Endometrium (tissue), 2 donors: Measurements from ENCODE around the gene B3GNT4.
"Not testable (repeated sequence)": the region's sequence is repeated elsewhere in the genome, so short reads cannot be mapped to it uniquely, and the experiment has no call there.

Source experiments
- FAIRE-seq: peaks from 2 replicates; lab custom pipeline; 2012; peaks lifted over from hg19 to GRCh38; lab: Jason Lieb, UNC
- donor health status: control.
- donor health status: control.

The B3GNT4 gene

GRCh38 chr12:122203301-122204166 lies at the start of gene B3GNT4:
Gene B3GNT4, plus strand, starts transcription at chr12:122203709. Its CDS starts 910 bp downstream, at chr12:122204619.
- no peak for FAIRE-seq

DNA sequence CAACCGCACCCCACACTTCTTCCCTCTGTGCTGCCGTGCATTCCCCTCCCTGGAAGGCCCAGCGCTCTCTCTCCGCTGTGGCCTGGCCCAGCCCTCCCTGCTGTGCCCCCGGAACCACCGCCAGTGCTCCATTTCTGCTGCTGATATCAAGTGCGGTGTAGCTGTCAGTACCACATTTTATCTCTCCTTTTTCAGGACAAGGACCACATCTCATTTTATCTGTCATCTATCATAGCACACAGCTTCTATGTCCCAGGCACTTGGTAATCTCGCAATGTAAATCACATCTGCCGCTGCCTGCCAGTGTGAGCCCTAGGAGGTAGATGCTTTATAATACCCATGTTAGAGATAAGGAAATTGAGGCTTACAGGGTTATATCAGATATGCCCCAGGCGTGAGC lies 47.8 kb upstream of the B3GNT4 start:
- no peak for FAIRE-seq

DNA sequence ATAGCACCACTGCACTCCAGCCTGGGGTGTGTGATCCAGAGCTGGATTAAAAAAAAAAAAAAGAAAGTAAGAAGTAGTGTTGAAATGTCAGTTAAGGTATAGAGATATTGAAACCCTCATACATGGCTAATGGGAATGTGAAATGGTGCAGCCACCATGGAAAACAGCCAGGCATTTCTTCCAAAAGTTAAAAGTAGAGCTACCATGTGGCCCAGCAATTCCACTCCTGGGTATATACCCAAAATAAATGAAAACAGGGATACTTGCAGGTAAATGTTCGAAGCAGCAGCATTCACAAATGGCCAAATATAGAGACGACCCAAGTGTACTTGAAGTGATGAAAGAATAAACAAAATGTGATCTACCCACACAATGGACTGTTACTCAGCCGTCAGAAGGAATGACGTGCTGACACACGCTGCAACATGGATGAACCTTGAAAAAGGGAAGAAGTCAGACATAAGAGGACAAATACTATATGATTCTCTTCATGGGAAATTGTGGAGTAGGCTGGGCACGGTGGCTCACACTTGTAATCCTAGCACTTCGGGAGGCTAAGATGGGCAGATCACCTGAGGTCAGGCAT lies 44.7 kb upstream of the B3GNT4 start:
- no peak for FAIRE-seq

- FAIRE-seq: no peak
These were observed 43.6 kb upstream of the B3GNT4 start for GRCh38 chr12:122159882-122160281.

- FAIRE-seq: no peak
These were observed 42.7 kb upstream of the B3GNT4 start for GRCh38 chr12:122160761-122161160.

DNA sequence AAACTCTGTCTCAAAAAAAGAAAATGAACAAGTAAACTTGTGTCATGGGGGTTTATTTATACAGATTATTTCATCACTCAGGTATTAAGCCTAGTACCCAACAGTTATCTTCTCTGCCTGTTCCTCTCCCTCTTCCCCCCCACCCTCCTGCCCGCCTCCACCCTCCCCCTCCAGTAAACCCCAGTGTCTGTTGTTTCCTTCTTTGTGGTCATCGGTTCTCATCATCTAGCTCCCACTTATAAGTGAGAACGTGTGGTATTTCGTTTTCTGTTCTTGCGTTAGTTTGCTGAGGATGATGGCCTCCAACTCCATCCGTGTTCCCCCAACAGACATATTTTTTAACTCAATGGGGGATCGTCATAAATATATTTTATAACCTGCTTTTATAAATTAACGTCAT lies 41.8 kb upstream of the B3GNT4 start:
- no peak for FAIRE-seq

DNA sequence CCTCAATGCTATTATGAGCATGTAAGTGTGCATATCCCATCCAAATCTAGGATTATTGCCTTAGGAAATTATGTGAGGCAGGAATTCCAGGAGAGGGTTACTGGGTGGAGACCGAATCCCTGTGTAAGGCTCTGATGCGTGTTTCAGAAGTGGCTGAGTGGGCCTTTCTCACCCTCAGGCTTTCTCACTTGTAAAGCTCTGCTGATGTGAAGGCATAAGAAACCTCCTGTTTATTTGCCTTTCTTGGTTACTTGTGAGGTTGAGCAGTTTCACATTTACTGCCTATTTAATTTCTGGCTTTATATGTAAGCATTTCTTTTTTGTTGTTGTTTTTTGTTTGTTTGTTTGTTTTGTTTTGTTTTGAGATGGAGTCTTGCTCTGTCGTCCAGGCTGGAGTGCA lies 40.5 kb upstream of the B3GNT4 start:
- FAIRE-seq: no peak

DNA sequence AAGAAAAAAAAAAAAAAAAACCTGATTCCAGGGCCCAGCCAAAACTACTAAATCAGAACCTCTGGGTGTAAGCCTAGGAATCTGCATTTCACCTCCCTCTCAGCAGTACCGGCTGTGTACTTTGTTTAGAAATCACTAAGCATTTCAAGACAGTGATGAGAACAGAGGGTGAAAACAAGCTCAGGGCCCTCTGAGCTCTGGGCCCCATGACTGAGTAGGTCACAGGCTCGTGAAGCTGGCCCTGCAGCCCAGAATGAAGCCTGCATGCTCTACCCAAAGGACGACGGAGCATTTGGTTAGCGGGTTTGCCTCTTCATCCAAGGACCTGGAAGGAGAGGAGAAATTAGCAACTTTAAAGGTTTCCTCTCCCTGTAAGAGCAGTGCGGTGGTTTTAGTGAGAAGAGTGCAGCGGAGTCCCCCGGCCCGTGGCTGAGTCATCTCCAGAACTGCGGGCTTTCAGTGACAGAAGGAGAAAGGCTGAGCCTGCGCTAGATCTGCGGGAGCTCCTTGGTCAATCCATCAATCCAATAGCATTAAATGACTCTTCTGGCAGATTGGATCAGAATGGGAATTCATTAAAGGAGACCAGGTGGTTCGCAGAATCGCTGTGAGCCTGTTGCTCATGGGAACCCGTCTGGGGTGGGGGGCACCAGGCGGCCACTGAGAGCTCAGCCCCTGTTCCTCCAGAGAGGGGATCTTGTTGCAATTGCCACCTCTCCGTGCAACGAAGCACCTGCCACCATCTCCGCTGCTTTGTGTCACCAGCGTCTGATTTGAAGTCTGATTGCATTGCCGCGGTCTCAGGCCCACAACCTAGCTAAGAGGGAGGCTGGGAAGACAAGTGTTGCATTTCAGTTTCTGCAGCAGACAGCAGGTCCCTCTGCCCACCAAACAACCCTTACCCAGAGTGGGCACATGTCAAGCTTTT lies 36.8 kb upstream of the B3GNT4 start:
- no peak for FAIRE-seq

DNA sequence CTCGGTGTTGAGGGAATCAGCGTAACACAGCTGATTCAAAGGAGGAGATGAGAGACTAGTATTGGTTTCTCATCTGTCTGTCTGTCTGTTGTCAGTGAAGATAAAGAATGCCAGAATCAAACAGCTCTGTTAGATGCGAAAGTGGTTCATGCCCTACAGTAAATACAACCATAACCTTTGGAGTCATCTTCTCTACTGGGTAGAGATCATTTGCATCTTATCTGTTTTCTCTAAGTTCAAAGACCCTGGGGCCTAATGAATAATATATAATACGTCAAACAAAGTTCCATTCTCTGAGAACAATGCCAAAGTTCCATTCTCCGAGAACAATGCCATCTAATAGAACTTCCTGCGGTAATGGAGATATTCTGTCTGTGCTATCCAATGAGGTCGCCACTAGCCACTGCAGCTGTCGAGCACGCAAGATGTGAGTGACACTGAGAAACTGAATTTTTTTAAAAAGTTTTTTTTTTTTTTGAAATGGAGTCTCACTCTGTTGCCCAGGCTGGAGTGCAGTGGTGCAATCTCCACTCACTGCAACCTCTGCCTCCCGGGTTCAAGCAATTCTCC lies 36.1 kb upstream of the B3GNT4 start:
- FAIRE-seq: no peak

- FAIRE-seq: no peak
These were observed 35.0 kb upstream of the B3GNT4 start for GRCh38 chr12:122168492-122168891.

DNA sequence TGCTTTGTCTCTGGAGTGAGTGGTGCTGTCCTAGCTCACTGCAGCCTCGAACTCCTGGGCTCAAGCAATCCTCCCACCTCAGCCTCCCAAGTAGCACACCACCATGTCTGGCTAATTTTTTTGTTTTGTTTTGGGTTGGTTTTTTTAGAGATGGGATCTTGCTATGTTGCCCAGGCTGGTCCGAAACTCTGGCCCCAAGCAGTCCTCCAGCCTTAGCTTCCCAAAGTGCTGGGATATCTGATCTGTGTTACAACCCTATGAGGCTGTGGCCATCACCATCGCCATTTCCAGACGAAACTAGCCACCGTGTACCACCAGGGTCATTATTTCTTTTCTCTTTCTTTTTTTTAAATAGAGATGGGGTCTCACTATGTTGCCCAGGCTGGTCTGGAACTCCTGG lies 32.1 kb upstream of the B3GNT4 start:
- no peak for FAIRE-seq

DNA sequence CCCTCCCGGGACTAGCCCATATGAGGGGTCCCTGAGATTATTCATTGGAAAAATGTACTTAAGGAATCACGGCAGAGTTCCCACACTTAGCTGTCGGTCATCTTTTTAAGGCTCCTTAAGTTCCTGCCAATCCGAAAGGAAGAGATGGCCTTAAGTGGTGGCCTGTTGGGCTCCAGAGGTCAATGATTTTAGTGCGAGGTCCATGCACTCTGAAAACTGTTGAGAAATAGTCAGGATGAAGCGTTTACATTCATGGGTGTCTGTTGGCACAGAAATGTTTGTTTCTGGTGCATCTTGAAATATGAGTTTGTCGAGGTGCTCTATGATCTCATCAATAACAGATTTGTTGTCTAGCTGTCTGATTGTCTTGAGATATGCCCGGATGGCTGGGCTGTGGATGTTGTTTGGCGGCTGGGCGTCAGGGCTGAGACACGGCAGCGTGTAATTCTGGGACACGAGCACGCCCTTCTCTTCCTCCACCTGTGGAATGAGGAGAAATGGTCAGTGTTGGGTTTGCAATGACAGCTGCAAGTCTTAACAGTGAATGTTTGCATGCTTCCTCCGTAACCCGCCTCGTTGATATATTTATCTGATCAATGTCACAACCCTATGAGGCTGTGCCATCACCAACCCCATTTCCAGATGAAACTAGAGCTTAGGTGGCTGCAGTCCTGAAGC lies 31.1 kb upstream of the B3GNT4 start:
- no peak for FAIRE-seq

DNA sequence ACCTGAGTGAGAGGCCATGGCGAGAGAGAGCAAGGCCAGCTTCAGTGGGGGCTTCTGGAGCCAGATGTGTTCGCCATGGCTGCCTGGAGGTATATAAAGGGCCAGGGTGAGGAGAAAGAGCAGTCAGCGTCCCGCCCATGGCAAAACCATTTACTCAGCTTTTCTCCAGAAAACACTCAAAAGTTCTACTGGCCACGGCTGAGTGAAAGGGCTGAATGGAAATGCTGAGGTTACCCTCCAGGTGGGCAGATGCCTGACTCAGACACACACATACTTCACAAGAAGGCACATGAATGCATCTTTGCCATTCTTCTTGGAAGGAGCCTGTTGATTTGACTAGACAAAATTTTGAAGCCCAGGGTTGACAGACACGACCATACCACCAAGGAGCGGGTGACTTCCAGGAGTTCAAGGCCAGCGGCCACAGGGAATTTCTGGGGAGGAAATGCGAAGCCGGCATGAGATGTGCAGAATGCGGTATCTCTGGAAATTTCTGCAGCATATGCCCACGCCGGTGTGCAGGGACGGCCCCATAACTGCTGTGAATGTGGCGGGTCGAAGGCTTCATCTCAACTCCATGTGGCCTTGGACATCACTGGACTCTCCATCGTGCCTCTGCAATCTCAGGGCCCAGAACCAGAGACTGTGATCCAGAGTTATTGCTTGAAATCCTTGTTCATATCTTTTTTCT lies 29.2 kb upstream of the B3GNT4 start, which contains the start of gene IL31:
IL31 (minus strand) TSS at position 67 of the 691 bp plus-strand sequence; CDS start at position 18, 49 bp downstream.
- no peak for FAIRE-seq

DNA sequence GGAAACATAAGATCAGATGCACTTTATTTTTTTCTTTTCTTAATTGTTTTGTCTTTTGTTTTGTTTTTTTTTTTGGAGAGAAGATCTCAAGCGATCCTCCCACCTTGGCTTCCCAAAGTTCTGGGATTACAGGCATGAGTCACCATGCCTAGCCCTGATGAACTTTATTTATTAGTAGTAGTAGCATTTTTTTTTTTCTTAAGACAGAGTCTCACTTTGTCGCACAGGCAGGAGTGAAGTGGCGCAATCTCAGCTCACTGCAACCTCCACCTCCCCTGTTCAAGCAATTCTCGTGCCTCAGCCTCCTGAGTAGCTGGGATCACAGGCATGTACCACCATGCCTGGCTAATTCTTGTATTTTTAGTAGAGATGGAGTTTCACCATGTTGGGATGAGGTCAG lies 27.0 kb upstream of the B3GNT4 start:
- not testable (repeated sequence) for FAIRE-seq

- FAIRE-seq: no peak
These were observed 20.5 kb upstream of the B3GNT4 start, which contains the start of gene LRRC43 for GRCh38 chr12:122182887-122183587. Gene LRRC43, plus strand, starts transcription at chr12:122183123. Its CDS starts 22 bp downstream, at chr12:122183145.

DNA sequence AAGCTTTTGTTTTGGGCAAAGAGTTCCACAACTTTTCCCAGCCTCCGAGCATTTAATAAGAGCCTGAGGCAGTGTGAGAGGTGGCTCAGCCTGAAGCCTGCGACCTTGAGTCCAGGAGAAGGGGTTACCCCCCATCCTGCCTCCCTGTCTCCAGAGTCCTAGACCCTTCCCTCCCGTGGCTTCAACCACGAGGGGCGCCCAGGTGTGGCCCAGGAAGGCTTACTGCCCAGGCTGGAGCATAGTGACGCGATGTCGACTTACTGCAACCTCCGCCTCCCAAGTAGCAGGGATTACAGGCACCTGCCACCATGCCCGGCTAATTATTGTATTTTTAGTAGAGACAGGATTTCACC lies 19.9 kb upstream of the B3GNT4 start:
- no peak for FAIRE-seq

- FAIRE-seq: no peak
These were observed 19.0 kb upstream of the B3GNT4 start for GRCh38 chr12:122184517-122184916.

DNA sequence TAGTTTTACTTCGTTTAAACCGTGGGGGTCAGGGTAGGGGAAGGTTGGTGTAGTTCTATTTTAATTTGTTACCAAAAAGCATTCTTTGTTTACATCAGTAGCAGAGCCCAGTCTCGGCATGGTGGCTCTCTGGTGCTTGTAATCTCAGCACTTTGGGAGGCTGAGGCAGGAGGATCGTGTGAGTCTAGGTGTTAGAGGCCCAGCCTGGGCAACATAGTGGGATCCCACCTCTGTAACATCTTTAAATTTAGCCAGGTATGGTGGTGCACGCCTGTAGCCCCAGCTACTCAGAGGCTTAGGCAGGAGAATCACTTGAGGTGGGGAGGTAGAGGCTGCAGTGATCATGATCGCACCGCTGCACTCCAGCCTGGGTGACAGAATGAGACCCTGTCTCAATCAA lies 18.4 kb upstream of the B3GNT4 start:
- no peak for FAIRE-seq

GRCh38 chr12:122185494-122186082 lies 17.9 kb upstream of the B3GNT4 start:
- no peak for FAIRE-seq

DNA sequence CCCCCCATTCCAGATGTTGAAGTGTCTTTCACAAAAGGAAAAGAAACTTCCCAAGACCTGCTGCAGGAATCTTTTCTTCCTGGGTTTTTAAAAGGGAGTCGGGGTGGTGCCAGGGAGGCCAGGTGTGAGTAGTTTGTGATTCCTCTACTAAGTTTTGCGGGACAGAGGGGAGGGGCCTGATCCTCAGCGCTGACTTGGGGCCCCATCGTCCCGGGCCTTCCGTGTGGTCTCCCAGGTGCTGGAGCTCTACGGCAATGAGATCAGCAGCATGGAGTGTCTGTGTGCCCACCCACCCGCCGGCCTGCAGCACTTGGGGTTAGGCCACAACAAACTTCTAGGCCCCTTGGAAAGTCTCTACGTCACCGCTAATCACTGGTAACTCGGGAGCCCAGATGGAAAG lies 16.0 kb upstream of the B3GNT4 start:
- FAIRE-seq: no peak
